GM19239 (cell line): Measurements from ENCODE around the gene TKT.

ENCODE experiments used
- DNase-seq: peaks from one replicate; pipeline ENCODE4 v3.0.0; 2011; ENCODE audit warnings: low spot score; ENCODE audit not compliant: insufficient read length
- FAIRE-seq: peaks from 2 replicates; lab custom pipeline; 2011; peaks lifted over from hg19 to GRCh38; lab: Jason Lieb, UNC

Gene TKT

GRCh38 chr3:53185761-53186465 lies 69.9 kb downstream of the TKT start:
- no peak for FAIRE-seq
- DNase-seq: no peak

- no peak for FAIRE-seq
These were observed 71.1 kb downstream of the TKT start for GRCh38 chr3:53184701-53185100.

GRCh38 chr3:53183514-53183913 lies 72.3 kb downstream of the TKT start:
- no peak for DNase-seq
- no peak for FAIRE-seq

More at GRCh38 chr3:53184701-53185100, 71.1 kb downstream of the TKT start:
- DNase-seq: no peak

GRCh38 chr3:53182764-53183355 lies 73.0 kb downstream of the TKT start:
- no peak for FAIRE-seq
- no peak for DNase-seq

- DNase-seq: no peak
- FAIRE-seq: no peak
These were observed 74.3 kb downstream of the TKT start for GRCh38 chr3:53181528-53181927.

- FAIRE-seq (no peak), DNase-seq (no peak)
These were observed 74.8 kb downstream of the TKT start for GRCh38 chr3:53181024-53181371.

GRCh38 chr3:53180305-53181023 lies 75.4 kb downstream of the TKT start:
- DNase-seq (peak; percentile 87), FAIRE-seq (peak; percentile 98)

- FAIRE-seq: no peak
- DNase-seq: no peak
These were observed 76.2 kb downstream of the TKT start for GRCh38 chr3:53179580-53179979.

GRCh38 chr3:53178246-53178645 lies 77.6 kb downstream of the TKT start:
- DNase-seq (no peak), FAIRE-seq (no peak)

- FAIRE-seq (no peak), DNase-seq (no peak)
These were observed 79.9 kb downstream of the TKT start for GRCh38 chr3:53175613-53176540.
